G401.6 (cell line): ENCODE results near the gene FBRSL1.

Experiments used
- FAIRE-seq: peaks from 2 replicates; lab custom pipeline; 2012; peaks lifted over from hg19 to GRCh38; lab: Jason Lieb, UNC

The FBRSL1 gene

GRCh38 chr12:132512197-132513069 lies 22.5 kb downstream of the FBRSL1 start:
- no peak for FAIRE-seq

- no peak for FAIRE-seq
These were observed 23.1 kb downstream of the FBRSL1 start for GRCh38 chr12:132513070-132513398.

- FAIRE-seq = no peak
These were observed 23.6 kb downstream of the FBRSL1 start for GRCh38 chr12:132513458-132514135.

- FAIRE-seq = no peak
These were observed 24.4 kb downstream of the FBRSL1 start for GRCh38 chr12:132514216-132514820.

GRCh38 chr12:132514838-132515237 lies 24.9 kb downstream of the FBRSL1 start:
- FAIRE-seq = no peak

GRCh38 chr12:132516095-132517012 lies 26.4 kb downstream of the FBRSL1 start:
- FAIRE-seq = no peak

- FAIRE-seq = no peak
These were observed 27.2 kb downstream of the FBRSL1 start for GRCh38 chr12:132517013-132517739.

GRCh38 chr12:132517740-132518100 lies 27.8 kb downstream of the FBRSL1 start:
- FAIRE-seq = no peak

GRCh38 chr12:132518354-132518992 lies 28.5 kb downstream of the FBRSL1 start:
- FAIRE-seq = no peak

- no peak for FAIRE-seq
These were observed 30.7 kb downstream of the FBRSL1 start for GRCh38 chr12:132520421-132521199.

- FAIRE-seq = no peak
These were observed 31.2 kb downstream of the FBRSL1 start for GRCh38 chr12:132521200-132521580.

- FAIRE-seq = no peak
These were observed 31.9 kb downstream of the FBRSL1 start for GRCh38 chr12:132521712-132522292.

- FAIRE-seq = no peak
These were observed 32.8 kb downstream of the FBRSL1 start for GRCh38 chr12:132522592-132523380.

GRCh38 chr12:132523576-132524331 lies 33.8 kb downstream of the FBRSL1 start:
- FAIRE-seq = no peak

- no peak for FAIRE-seq
These were observed 34.5 kb downstream of the FBRSL1 start for GRCh38 chr12:132524405-132524804.

- FAIRE-seq = no peak
These were observed 35.3 kb downstream of the FBRSL1 start for GRCh38 chr12:132525011-132525832.

- no peak for FAIRE-seq
These were observed 36.0 kb downstream of the FBRSL1 start for GRCh38 chr12:132525833-132526455.
